OCI-LY3 (cell line): ENCODE measurements around the gene CDH23.

ENCODE experiments used
- H2AFZ ChIP-seq: fragments of 200-600, 300-600 bp; shearing (Covaris generic); 2 replicates; pipeline ENCODE4 v1.6.0; 2014; ENCODE audit warnings: antibody characterized with exemption, low read depth, low read length
- H3K27ac ChIP-seq: fragments of 200-600, 300-600 bp; sonication (generic); 2 replicates; pipeline ENCODE4 v1.5.1; 2014; ENCODE audit warnings: mild to moderate bottlenecking, low read length, moderate library complexity, mixed read lengths
- H3K27me3 ChIP-seq: fragments of 200-600, 300-600 bp; sonication (generic); 2 replicates; pipeline ENCODE4 v1.6.1; 2014; ENCODE audit warnings: low read depth, low read length, mixed read lengths
- H3K36me3 ChIP-seq: fragments of 200-600, 300-600 bp; sonication (generic); replicated peaks from 2 replicates; pipeline ENCODE3; 2014; ENCODE audit warnings: low read depth, low read length, mixed read lengths
- H3K4me1 ChIP-seq: fragments of 300-600, 200-600 bp; sonication (generic); 2 replicates; pipeline ENCODE4 v1.6.1; 2014; ENCODE audit warnings: low read length, mixed read lengths
- H3K4me2 ChIP-seq: fragments of 200-600, 300-600 bp; sonication (generic); 2 replicates; pipeline ENCODE4 v1.6.1; 2014; ENCODE audit warnings: low read length, mixed read lengths
- H3K4me3 ChIP-seq: fragments of 300-600, 200-600 bp; sonication (generic); 2 replicates; pipeline ENCODE4 v1.5.1; 2014; ENCODE audit warnings: antibody characterized with exemption, mild to moderate bottlenecking, low read length, moderate library complexity
- H3K79me2 ChIP-seq: fragments of 300-600, 200-600 bp; shearing (Covaris generic); 2 replicates; pipeline ENCODE4 v1.6.1; 2014; ENCODE audit warnings: mild to moderate bottlenecking, low read length, mixed read lengths
- H3K9ac ChIP-seq: fragments of 300-600, 200-600 bp; shearing (Covaris generic); 2 replicates; pipeline ENCODE4 v1.6.0; 2014; ENCODE audit warnings: mild to moderate bottlenecking, low read length, moderate library complexity
- H3K9me3 ChIP-seq: fragments of 200-600, 300-600 bp; shearing (Covaris generic); 2 replicates; pipeline ENCODE4 v1.6.1; 2014; ENCODE audit warnings: low read length, mixed read lengths; ENCODE audit not compliant: insufficient read depth
- H4K20me1 ChIP-seq: fragments of 200-600, 300-600 bp; sonication (generic); 2 replicates; pipeline ENCODE4 v1.6.1; 2016; ENCODE audit warnings: low read length, mixed read lengths; ENCODE audit not compliant: insufficient read depth
- CTCF ChIP-seq: fragments of 200-600, 300-600 bp; sonication (generic); IDR thresholded peaks from 2 replicates; pipeline ENCODE4 v1.5.1; 2014; ENCODE audit warnings: antibody characterized with exemption, low read length, low read depth
- EZH2phosphoT487 ChIP-seq: fragments of 200-600 bp; shearing (Covaris generic); IDR thresholded peaks from 2 replicates; pipeline ENCODE4 v1.6.1; 2018; ENCODE audit warnings: antibody characterized with exemption, mixed run types, low read depth

The CDH23 gene

GRCh38 chr10:71854031-71854430 lies 457.3 kb downstream of the CDH23 start:
- H3K27me3 ChIP-seq, result no peaks in the 10 kb centered on the region
- no peak overlapping the region for H3K9ac ChIP-seq
- no peak overlapping the region for H2AFZ ChIP-seq
- peaks cover 17% of the 10 kb centered on the region for H3K79me2 ChIP-seq
- H3K4me1 ChIP-seq, result peaks cover 13% of the 10 kb centered on the region
- no peak overlapping the region for H3K27ac ChIP-seq
- H3K4me2 ChIP-seq, result no peak overlapping the region
- no peak for TF ChIP-seq CTCF
- no peak for TF ChIP-seq EZH2phosphoT487
- H4K20me1 ChIP-seq, result peaks cover 7% of the 10 kb centered on the region; the same call in 1 of the 2 replicates
- H3K4me3 ChIP-seq, result no peak overlapping the region
- H3K9me3 ChIP-seq, result no peaks in the 10 kb centered on the region
- no peaks in the 10 kb centered on the region for H3K36me3 ChIP-seq

GRCh38 chr10:71856619-71857018 lies 459.9 kb downstream of the CDH23 start:
- no peak overlapping the region for H3K9ac ChIP-seq
- H3K9me3 ChIP-seq, result no peaks in the 10 kb centered on the region
- H4K20me1 ChIP-seq, result no peaks in the 10 kb centered on the region
- H3K36me3 ChIP-seq, result no peaks in the 10 kb centered on the region
- H3K79me2 ChIP-seq, result no peaks in the 10 kb centered on the region
- no peak overlapping the region for H3K27ac ChIP-seq
- H3K27me3 ChIP-seq, result no peaks in the 10 kb centered on the region
- no peak for TF ChIP-seq EZH2phosphoT487
- no peak for TF ChIP-seq CTCF
- peaks cover 31% of the 10 kb centered on the region for H3K4me1 ChIP-seq
- no peak overlapping the region for H3K4me3 ChIP-seq
- no peak overlapping the region for H3K4me2 ChIP-seq
- no peak overlapping the region for H2AFZ ChIP-seq

- Histone ChIP-seq H3K4me3 (no peak overlapping the region), H3K9me3 (no peaks in the 10 kb centered on the region), H4K20me1 (no peaks in the 10 kb centered on the region), H3K4me1 (peaks cover 20% of the 10 kb centered on the region), H3K27ac (no peak overlapping the region), H2AFZ (no peak overlapping the region), H3K4me2 (no peak overlapping the region), H3K27me3 (no peaks in the 10 kb centered on the region), H3K79me2 (no peaks in the 10 kb centered on the region), H3K9ac (no peak overlapping the region), H3K36me3 (no peaks in the 10 kb centered on the region)
- TF ChIP-seq CTCF (no peak), EZH2phosphoT487 (no peak)
Measured at GRCh38 chr10:71857934-71858890, 461.5 kb downstream of the CDH23 start.

GRCh38 chr10:71860243-71861029 lies 463.7 kb downstream of the CDH23 start:
- TF ChIP-seq EZH2phosphoT487, result no peak
- no peak for TF ChIP-seq CTCF
- H2AFZ ChIP-seq, result peak overlapping the region; percentile 69; the same call in 1 of the 2 replicates

More at GRCh38 chr10:71860243-71861029, 463.7 kb downstream of the CDH23 start:
- no peaks in the 10 kb centered on the region for H3K79me2 ChIP-seq
- no peak overlapping the region for H3K4me3 ChIP-seq
- H3K27ac ChIP-seq, result peak overlapping the region; percentile 40
- H3K4me1 ChIP-seq, result peaks cover 20% of the 10 kb centered on the region
- no peaks in the 10 kb centered on the region for H3K27me3 ChIP-seq
- H4K20me1 ChIP-seq, result no peaks in the 10 kb centered on the region
- H3K9ac ChIP-seq, result peak overlapping the region; percentile 14; the same call in 1 of the 2 replicates
- H3K36me3 ChIP-seq, result no peaks in the 10 kb centered on the region
- H3K9me3 ChIP-seq, result no peaks in the 10 kb centered on the region
- H3K4me2 ChIP-seq, result peak overlapping the region; percentile 6; the same call in 1 of the 2 replicates
